K562 (cell line): ENCODE measurements around the gene CCDC181. TPM values are rescaled to one million over a fixed set of nuclear protein-coding genes. Genes with fewer than 3 reads are reported as not detected.

Experiments used
- ATAC-seq: fragments of 200-7000 bp; cut with Tn5 transposase; 3 replicates; pipeline ENCODE4 v1.9.1; 2020; ENCODE audit warnings: moderate library complexity
- BruUV-seq: library from RNA; stranded (reverse); fragments of 400-500 nt; replicated peaks from 2 replicates; lab custom pipeline; 2021; lab: Mats Ljungman, UMichigan
- CTCF ChIA-PET: fragments of 300-600 bp; formaldehyde crosslinking; extraction: SDS; loops from one replicate; lab custom pipeline; 2021; ENCODE audit warnings: low intra/inter-chr PET ratio; lab: Yijun Ruan, JAX
- POLR2A ChIA-PET: fragments of 300-600, 350-650 bp; sonication (Branson Sonifier 250); formaldehyde crosslinking; extraction: SDS; loops from one replicate; lab custom pipeline; 2021; ENCODE audit warnings: antibody characterized with exemption, inconsistent platforms; lab: Yijun Ruan, JAX
- DNase-seq, 4 experiments: peaks; one replicate each; pipeline versions ENCODE4 v3.0.0 to v3.0.0-alpha.2; 2011 to 2018; ENCODE audit warnings: low spot score in 3 of 4, mixed read lengths in 3 of 4; ENCODE audit errors: extremely low read depth in 1 of 4
- FAIRE-seq: peaks from 2 replicates; lab custom pipeline; 2011; peaks lifted over from hg19 to GRCh38; lab: Jason Lieb, UNC
- H2AFZ ChIP-seq: 2 replicates; pipeline ENCODE4 v1.6.0; 2011; ENCODE audit warnings: low read depth, low read length, control low read depth, inconsistent platforms
- H3K27ac ChIP-seq: fragments of 200-600 bp; 3 replicates; pipeline ENCODE4 v1.8.0; 2011; ENCODE audit warnings: low read depth, mild to moderate bottlenecking, control low read depth, inconsistent platforms, low read length, moderate library complexity, mixed read lengths; ENCODE audit errors: extremely low read depth
- H3K27me3 ChIP-seq, 2 experiments: fragments of 300-600 bp in 1 of 2; 2 replicates in 1 of 2; 3 replicates in 1 of 2; pipeline versions ENCODE4 v1.6.0 to v1.8.0; 2011; ENCODE audit warnings: inconsistent platforms in 2 of 2, low read length in 2 of 2, mild to moderate bottlenecking in 1 of 2, mixed read lengths in 1 of 2, moderate library complexity in 1 of 2; ENCODE audit not compliant: control insufficient read depth in 2 of 2, insufficient read depth in 2 of 2
- H3K36me3 ChIP-seq: fragments of 300-600 bp; 3 replicates; pipeline ENCODE4 v1.8.0; 2011; ENCODE audit warnings: mild to moderate bottlenecking, low read length, inconsistent platforms; ENCODE audit not compliant: control insufficient read depth, insufficient read depth
- H3K4me1 ChIP-seq, 2 experiments: fragments of 200-600 bp in 1 of 2; replicated peaks in 1 of 2; 2 replicates in 1 of 2; 3 replicates in 1 of 2; pipeline versions ENCODE4 v1.5.1 to v1.8.0; 2011; ENCODE audit warnings: inconsistent platforms in 2 of 2, low read length in 2 of 2, mild to moderate bottlenecking in 1 of 2, mixed read lengths in 1 of 2, moderate library complexity in 1 of 2; ENCODE audit not compliant: control insufficient read depth in 2 of 2, insufficient read depth in 2 of 2
- H3K4me2 ChIP-seq: 2 replicates; pipeline ENCODE4 v1.6.1; 2011; ENCODE audit warnings: low read length, control low read depth, inconsistent platforms, mixed read lengths; ENCODE audit not compliant: insufficient read depth
- H3K4me3 ChIP-seq: fragments of 200-600 bp; sonication (generic), shearing (Covaris generic); 2 replicates; pipeline ENCODE4 v1.5.1; 2016; ENCODE audit warnings: control low read depth, inconsistent platforms
- H3K79me2 ChIP-seq: fragments of 200-600 bp; 3 replicates; pipeline ENCODE4 v1.8.0; 2011; ENCODE audit warnings: low read length, inconsistent platforms; ENCODE audit not compliant: control insufficient read depth, insufficient read depth
- H3K9ac ChIP-seq, 2 experiments: 2 replicates each; pipeline versions ENCODE4 v1.6.0 to v1.6.1; 2011; ENCODE audit warnings: low read depth in 2 of 2, low read length in 2 of 2, control low read depth in 1 of 2, inconsistent platforms in 1 of 2, mild to moderate bottlenecking in 1 of 2, mixed read lengths in 1 of 2; ENCODE audit not compliant: insufficient read depth in 1 of 2
- H3K9me1 ChIP-seq: one replicate; pipeline ENCODE4 v1.6.0; 2011; ENCODE audit warnings: inconsistent platforms, mild to moderate bottlenecking, low read length, moderate library complexity; ENCODE audit not compliant: control insufficient read depth, insufficient read depth
- H3K9me3 ChIP-seq: replicated peaks from 2 replicates; pipeline ENCODE4 v1.5.1; 2011; ENCODE audit warnings: low read depth, low read length, inconsistent platforms; ENCODE audit not compliant: control insufficient read depth, insufficient read depth
- H4K20me1 ChIP-seq: replicated peaks from 2 replicates; pipeline ENCODE4 v1.6.1; 2011; ENCODE audit warnings: low read length, inconsistent platforms, mixed read lengths; ENCODE audit not compliant: control insufficient read depth, insufficient read depth
- ARID2 ChIP-seq: fragments of 450-650 bp; IDR thresholded peaks from 2 replicates; pipeline ENCODE4 v1.6.1; 2017; ENCODE audit warnings: antibody characterized with exemption, mild to moderate bottlenecking
- CEBPB ChIP-seq: fragments of 450-650 bp; IDR thresholded peaks from 2 replicates; pipeline ENCODE4 v1.6.1; 2016; ENCODE audit warnings: missing genetic modification characterization, missing compliant biosample characterization
- FIP1L1 ChIP-seq: fragments of 200-400 bp; formaldehyde crosslinking; IDR thresholded peaks from 2 replicates; pipeline ENCODE4 v1.6.1; 2018; ENCODE audit warnings: mild to moderate bottlenecking, low read depth, low read length; ENCODE audit not compliant: poor library complexity, severe bottlenecking
- FOSL1 ChIP-seq: fragments of 200-800 bp; sonication (Bioruptor generic); conservative IDR thresholded peaks from 2 replicates; pipeline ENCODE4 v1.6.1; 2016; ENCODE audit warnings: missing genetic modification characterization, missing compliant biosample characterization
- GTF2B ChIP-seq: IDR thresholded peaks from 2 replicates; pipeline ENCODE4 v1.6.1; 2011; ENCODE audit not compliant: insufficient read length; ENCODE audit errors: extremely low read depth
- HNRNPH1 ChIP-seq: fragments of 200-400 bp; formaldehyde crosslinking; optimal IDR thresholded peaks from 2 replicates; pipeline ENCODE3; 2017; ENCODE audit warnings: low read depth, mild to moderate bottlenecking, low read length, moderate library complexity
- NFE2 ChIP-seq: IDR thresholded peaks from 2 replicates; pipeline ENCODE4 v1.6.1; 2014; ENCODE audit warnings: antibody characterized with exemption, low read depth
- NUFIP1 ChIP-seq: fragments of 450-650 bp; IDR thresholded peaks from 2 replicates; pipeline ENCODE4 v1.6.1; 2018; ENCODE audit not compliant: partially characterized antibody
- PHTF2 ChIP-seq: fragments of 250-450 bp; sonication (Bioruptor Pico); IDR thresholded peaks from 2 replicates; pipeline ENCODE4 v1.5.0; 2021; ENCODE audit warnings: mild to moderate bottlenecking
- POLR2AphosphoS5 ChIP-seq: IDR thresholded peaks from 2 replicates; pipeline ENCODE4 v1.6.1; 2011; ENCODE audit warnings: mild to moderate bottlenecking, low read depth, low read length, moderate library complexity; ENCODE audit not compliant: control insufficient read depth, insufficient read depth
- POLR3G ChIP-seq: IDR thresholded peaks from 2 replicates; pipeline ENCODE4 v1.6.1; 2011; ENCODE audit not compliant: insufficient read length, insufficient replicate concordance; ENCODE audit errors: extremely low read depth
- RBM34 ChIP-seq: fragments of 200-400 bp; formaldehyde crosslinking; IDR thresholded peaks from 2 replicates; pipeline ENCODE4 v1.6.1; 2018; ENCODE audit warnings: low read length, borderline replicate concordance; ENCODE audit not compliant: insufficient read depth
- SAP30 ChIP-seq: fragments of 200-600 bp; sonication (generic); IDR thresholded peaks from 2 replicates; pipeline ENCODE4 v1.6.1; 2012; ENCODE audit warnings: borderline replicate concordance, low read depth, mild to moderate bottlenecking, moderate library complexity, low read length, control low read depth, inconsistent platforms; ENCODE audit not compliant: insufficient read depth, poor library complexity, severe bottlenecking
- TAL1 ChIP-seq: fragments of 450-650 bp; IDR thresholded peaks from 2 replicates; pipeline ENCODE4 v1.6.1; 2016; ENCODE audit warnings: mild to moderate bottlenecking
- ZHX1 ChIP-seq: fragments of 150-350 bp; conservative IDR thresholded peaks from 2 replicates; pipeline ENCODE4 v1.6.1; 2014; ENCODE audit warnings: low read length
- ZNF197 ChIP-seq: fragments of 200-800 bp; sonication (Bioruptor generic); IDR thresholded peaks from 2 replicates; pipeline ENCODE4 v1.6.1; 2016; ENCODE audit warnings: low read depth, missing genetic modification characterization, missing compliant biosample characterization
- WGBS: fragments of 100-300 bp; shearing (Covaris generic); methylation state at CpG from one replicate; pipeline ENCODE4 v1.1.6; 2016; ENCODE audit warnings: low coverage, mixed read lengths; ENCODE audit not compliant: insufficient coverage; ENCODE audit errors: missing lambda C conversion rate; 5-methylcytosine and 5-hydroxymethylcytosine counted together
- in situ Hi-C: fragments of 300-500 bp; cut with MboI; formaldehyde crosslinking; loops from 4 replicates; pipeline ENCODE4 v1.15.0; 2018; ENCODE audit warnings: inconsistent platforms, mixed read lengths
- intact Hi-C: fragments of 100-400 bp; cut with micrococcal nuclease; formaldehyde crosslinking; loops from 2 replicates; pipeline ENCODE4 v1.14.2; 2022
- polyA plus RNA-seq, 8 experiments: library from polyadenylated mRNA; depleted of rRNA in 4 of 8; stranded (reverse) in 5 of 8; unstranded in 3 of 8; fragments of >200 nt; fragmentation: Nextera tagmentation in 2 of 8; fragmentation: Illumina TruSeq in 1 of 8; extraction: Ambion mirVana in 2 of 8; extraction: Trizol in 1 of 8; gene quantifications; 2 replicates each; pipeline versions ENCODE4 v1.2.1 to v1.2.3, GENCODE V29; 2011 to 2014; ENCODE audit warnings: inconsistent platforms in 1 of 8, missing spikeins in 1 of 8
- total RNA-seq, 7 experiments: library from RNA; depleted of rRNA in 6 of 7; stranded (reverse); fragments of >200 nt in 6 of 7; fragmentation: Illumina TruSeq in 2 of 7; extraction: Trizol in 2 of 7; gene quantifications; 2 replicates each; pipeline versions ENCODE4 v1.2.1 to v1.2.3, GENCODE V29; 2011 to 2021; ENCODE audit warnings: low replicate concordance in 1 of 7

Gene CCDC181
- total and polyA plus RNA-seq, 9 of the 15 experiments (the other 6 are each of a cell fraction or from before 2014, with no cell fraction given) = 0.04 to 0.14 TPM; not detected in 7

- no peak overlapping the region for H3K27ac ChIP-seq
Observed at GRCh38 chr1:169426174-169426705, 1.0 kb downstream of the CCDC181 start.

GRCh38 chr1:169421309-169421708, 6.0 kb downstream of the CCDC181 start:
- DNase-seq = peak in 2 of 4 experiments; percentile 6 to 41
- no peaks in the 10 kb centered on the region for H4K20me1 ChIP-seq
- in situ Hi-C loops = no loop called here
- no peaks in the 10 kb centered on the region for H3K79me2 ChIP-seq
- ChIA-PET CTCF (no interaction called here), POLR2A (no interaction called here)
- WGBS = 2% methylated on average over 5 of the region's 5 CpGs
- BruUV-seq = no TSS peak
- H3K4me3 ChIP-seq = no peak overlapping the region
- no peaks in the 10 kb centered on the region for H3K4me1 ChIP-seq
- no peaks in the 10 kb centered on the region for H3K36me3 ChIP-seq
- 0 out of 5 replicates have a peak, but pooled peaks cover 0 to 2% of the 10 kb centered on the region in 2 experiments for H3K27me3 ChIP-seq
- no peaks in the 10 kb centered on the region for H3K9me1 ChIP-seq
- H2AFZ ChIP-seq = no peak overlapping the region
- no peak overlapping the region for H3K9ac ChIP-seq
- no peak overlapping the region for H3K4me2 ChIP-seq
- no peak overlapping the region for H3K27ac ChIP-seq
- peak; percentile 83 for FAIRE-seq
- no peaks in the 10 kb centered on the region for H3K9me3 ChIP-seq
- ATAC-seq = peak; percentile 74
- intact Hi-C loops = no loop called here
- TF ChIP-seq ZNF197 (CRISPR knock-in tag) (no peak), SAP30 (no peak), TAL1 (peak; percentile 43; the same call in 1 of the 2 replicates), POLR2AphosphoS5 (peak; percentile 44; the same call in 1 of the 2 replicates), FOSL1 (tag) (no peak), ZHX1 (no peak), PHTF2 (no peak), GTF2B (no peak), FIP1L1 (no peak)

More at GRCh38 chr1:169426174-169426705, 1.0 kb downstream of the CCDC181 start:
- no peak overlapping the region for H3K4me3 ChIP-seq
- H2AFZ ChIP-seq = no peak overlapping the region
- peaks cover 0 to 3% of the 10 kb centered on the region in 2 experiments; a peak in 1 of 5 replicates for H3K4me1 ChIP-seq
- no TSS peak for BruUV-seq
- WGBS = 4% methylated on average over 6 of the region's 6 CpGs
- H3K9me1 ChIP-seq = no peaks in the 10 kb centered on the region
- H3K79me2 ChIP-seq = no peaks in the 10 kb centered on the region
- H3K36me3 ChIP-seq = no peaks in the 10 kb centered on the region
- H3K9me3 ChIP-seq = no peaks in the 10 kb centered on the region
- ChIA-PET CTCF (no interaction called here), POLR2A (no interaction called here)
- ATAC-seq (no peak), FAIRE-seq (peak; percentile 55), DNase-seq (no peak)
- no peak overlapping the region for H3K9ac ChIP-seq
- intact Hi-C loops (no loop called here), in situ Hi-C loops (no loop called here)
- H3K4me2 ChIP-seq = no peak overlapping the region
- TF ChIP-seq ARID2 (no peak), HNRNPH1 (no peak), CEBPB (no peak), NFE2 (no peak), NUFIP1 (no peak), RBM34 (no peak), POLR3G (no peak)
- H3K27me3 ChIP-seq = peaks cover 2 to 8% of the 10 kb centered on the region in 2 experiments; a peak in 2 of 5 replicates
- no peaks in the 10 kb centered on the region for H4K20me1 ChIP-seq
